ENCODE data around the gene TAF5.
A peak's percentile ranks its signal among the peaks of the same experiment; 100 is the strongest.

TAF5 gene

DNA sequence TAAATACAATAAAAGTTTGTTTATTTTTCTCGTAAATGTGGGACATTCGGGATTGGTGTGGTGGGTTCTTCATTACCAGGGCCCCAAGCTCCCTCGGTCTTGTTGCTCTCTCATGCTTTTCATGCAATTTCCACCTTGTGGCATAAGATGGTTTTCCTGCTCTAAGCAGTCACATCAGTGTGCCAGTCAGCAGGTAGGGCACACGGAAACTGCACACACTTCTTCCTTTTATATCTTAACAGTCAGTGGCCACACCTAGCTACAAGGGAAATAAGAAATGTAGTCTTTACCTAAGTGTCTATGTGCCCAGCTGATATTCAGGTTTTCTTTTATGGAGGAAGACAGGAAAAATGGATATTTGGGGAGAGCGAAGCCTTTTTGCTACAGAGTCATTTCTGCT is 6.5 kb downstream of the TAF5 start:
- TF ChIP-seq, protein P1, sequence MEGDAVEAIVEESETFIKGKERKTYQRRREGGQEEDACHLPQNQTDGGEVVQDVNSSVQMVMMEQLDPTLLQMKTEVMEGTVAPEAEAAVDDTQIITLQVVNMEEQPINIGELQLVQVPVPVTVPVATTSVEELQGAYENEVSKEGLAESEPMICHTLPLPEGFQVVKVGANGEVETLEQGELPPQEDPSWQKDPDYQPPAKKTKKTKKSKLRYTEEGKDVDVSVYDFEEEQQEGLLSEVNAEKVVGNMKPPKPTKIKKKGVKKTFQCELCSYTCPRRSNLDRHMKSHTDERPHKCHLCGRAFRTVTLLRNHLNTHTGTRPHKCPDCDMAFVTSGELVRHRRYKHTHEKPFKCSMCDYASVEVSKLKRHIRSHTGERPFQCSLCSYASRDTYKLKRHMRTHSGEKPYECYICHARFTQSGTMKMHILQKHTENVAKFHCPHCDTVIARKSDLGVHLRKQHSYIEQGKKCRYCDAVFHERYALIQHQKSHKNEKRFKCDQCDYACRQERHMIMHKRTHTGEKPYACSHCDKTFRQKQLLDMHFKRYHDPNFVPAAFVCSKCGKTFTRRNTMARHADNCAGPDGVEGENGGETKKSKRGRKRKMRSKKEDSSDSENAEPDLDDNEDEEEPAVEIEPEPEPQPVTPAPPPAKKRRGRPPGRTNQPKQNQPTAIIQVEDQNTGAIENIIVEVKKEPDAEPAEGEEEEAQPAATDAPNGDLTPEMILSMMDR (IDR thresholded peaks at IDR 0.05; ENCODE audit: insufficient read depth, missing control alignments), result no peak
- DNase-seq (ENCODE audit: insufficient read length, low spot score) (no peak), FAIRE-seq (no peak)

DNA sequence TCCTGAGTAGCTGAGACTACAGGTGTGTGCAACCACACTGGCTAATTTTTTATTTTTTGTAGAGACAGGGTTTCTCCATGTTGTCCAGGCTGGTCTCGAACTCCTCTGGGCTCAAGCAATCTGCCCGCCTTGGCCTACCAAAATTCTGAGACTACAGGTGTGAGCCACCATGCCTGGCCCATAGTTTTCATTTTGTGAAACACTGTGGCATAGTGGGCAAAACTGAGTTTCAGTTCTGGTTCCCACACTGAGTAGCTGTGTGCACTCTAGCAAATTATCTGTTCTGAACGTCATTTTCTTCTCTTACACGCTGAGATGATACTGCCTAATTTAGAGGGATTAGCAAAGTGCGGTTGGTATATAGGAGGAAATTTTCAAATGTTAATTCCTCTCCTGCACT is 15.0 kb downstream of the TAF5 start:
- FAIRE-seq, result no peak
- TF ChIP-seq, protein P1 (IDR thresholded peaks at IDR 0.05; ENCODE audit: insufficient read depth, missing control alignments), result no peak
- no peak for DNase-seq (ENCODE audit: insufficient read length, low spot score)

DNA sequence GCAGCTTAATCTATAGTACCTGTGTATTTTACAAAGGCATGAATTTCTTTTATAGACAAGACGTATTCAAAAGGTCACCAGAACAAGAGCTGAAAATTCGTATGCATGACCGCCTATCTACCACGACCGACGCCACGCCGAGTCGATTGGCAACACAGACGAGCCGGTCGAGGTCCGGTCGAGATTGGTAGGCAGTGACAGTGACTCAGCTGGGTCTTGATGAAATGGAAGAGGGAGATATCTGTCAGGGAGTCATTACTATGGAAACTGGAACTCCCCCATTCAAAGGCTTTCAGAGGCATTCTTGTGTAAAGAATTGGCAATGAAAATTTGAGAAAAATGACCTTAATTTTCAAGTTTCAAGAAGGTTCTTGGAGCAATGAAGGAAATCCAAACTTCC is 26.4 kb downstream of the TAF5 start:
- TF ChIP-seq, protein P1 (IDR thresholded peaks at IDR 0.05; ENCODE audit: insufficient read depth, missing control alignments), result no peak
- FAIRE-seq (no peak), DNase-seq (ENCODE audit: insufficient read length, low spot score) (no peak)

DNA sequence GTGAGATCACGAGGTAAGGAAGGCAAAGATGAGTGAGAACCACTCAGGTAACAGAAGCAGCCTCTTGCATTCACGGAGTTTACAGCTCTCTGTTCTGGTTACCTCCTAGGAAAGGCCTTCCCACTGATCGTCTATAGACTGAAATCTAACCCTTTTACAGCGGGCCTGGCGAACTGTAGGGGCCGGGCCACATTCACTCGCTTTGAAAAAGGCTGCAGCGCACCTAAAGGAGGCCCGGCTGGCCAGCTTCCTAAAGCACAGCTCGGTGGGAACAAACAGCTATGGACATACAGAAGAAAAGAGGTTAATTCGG is 27.9 kb downstream of the TAF5 start:
- DNase-seq (ENCODE audit: insufficient read length, low spot score) (no peak), FAIRE-seq (no peak)
- TF ChIP-seq, protein P1 (IDR thresholded peaks at IDR 0.05; ENCODE audit: insufficient read depth, missing control alignments), result no peak

- FAIRE-seq, result peak; percentile 66
- TF ChIP-seq, protein P1 (IDR thresholded peaks at IDR 0.05; ENCODE audit: insufficient read depth, missing control alignments), result no peak
Observed at GRCh38 chr10:103396067-103396788, 28.5 kb downstream of the TAF5 start, which contains the start of the genes ATP5MK and PDCD11. Gene ATP5MK (minus strand): TSS chr10:103396475. CDS start chr10:103392457, 4,018 bp downstream. Gene PDCD11 (plus strand): TSS chr10:103396626. CDS start chr10:103398427, 1,801 bp downstream.

GRCh38 chr10:103396789-103397087 is 29.0 kb downstream of the TAF5 start:
- DNase-seq (ENCODE audit: insufficient read length, low spot score), result no peak
- TF ChIP-seq, protein P1 (IDR thresholded peaks at IDR 0.05; ENCODE audit: insufficient read depth, missing control alignments), result peak; percentile 4
- FAIRE-seq, result no peak

More at GRCh38 chr10:103396067-103396788, 28.5 kb downstream of the TAF5 start, which contains the start of the genes ATP5MK and PDCD11:
- DNase-seq (ENCODE audit: insufficient read length, low spot score), result peak; percentile 68

DNA sequence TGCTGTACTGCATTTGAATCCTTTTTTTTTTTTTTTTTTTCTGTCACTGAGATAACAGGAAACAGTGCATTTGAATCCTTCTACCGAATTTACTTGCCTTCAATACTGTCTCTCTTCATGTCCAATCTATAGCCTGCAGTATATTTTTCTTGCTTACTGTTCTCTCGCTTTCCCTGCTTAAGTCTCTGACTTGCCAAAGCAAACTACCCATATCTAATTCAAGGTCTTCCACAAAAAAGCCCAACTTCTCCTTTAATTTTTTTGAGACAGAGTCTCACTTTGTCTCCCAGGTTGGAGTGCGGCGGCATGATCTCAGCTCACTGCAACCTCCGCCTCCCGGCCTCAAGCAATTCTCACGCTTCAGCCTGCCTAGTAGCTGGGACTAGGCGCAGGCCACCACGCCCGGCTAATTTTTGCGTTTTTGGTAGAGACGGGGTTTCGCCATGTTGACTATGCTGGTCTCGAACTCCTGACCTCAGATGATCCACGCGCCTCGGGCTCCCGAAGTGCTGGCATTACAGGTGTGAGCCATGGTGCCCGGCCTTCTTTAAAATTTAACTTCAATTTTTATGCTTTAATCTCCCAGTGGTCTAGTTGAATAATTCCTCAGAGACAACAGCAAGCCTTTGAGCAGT is 29.5 kb downstream of the TAF5 start:
- TF ChIP-seq, protein P1 (IDR thresholded peaks at IDR 0.05; ENCODE audit: insufficient read depth, missing control alignments), result no peak
- FAIRE-seq, result no peak
- no peak for DNase-seq (ENCODE audit: insufficient read length, low spot score)
